Measurements from ENCODE around the gene PCDHGA9.

DNA sequence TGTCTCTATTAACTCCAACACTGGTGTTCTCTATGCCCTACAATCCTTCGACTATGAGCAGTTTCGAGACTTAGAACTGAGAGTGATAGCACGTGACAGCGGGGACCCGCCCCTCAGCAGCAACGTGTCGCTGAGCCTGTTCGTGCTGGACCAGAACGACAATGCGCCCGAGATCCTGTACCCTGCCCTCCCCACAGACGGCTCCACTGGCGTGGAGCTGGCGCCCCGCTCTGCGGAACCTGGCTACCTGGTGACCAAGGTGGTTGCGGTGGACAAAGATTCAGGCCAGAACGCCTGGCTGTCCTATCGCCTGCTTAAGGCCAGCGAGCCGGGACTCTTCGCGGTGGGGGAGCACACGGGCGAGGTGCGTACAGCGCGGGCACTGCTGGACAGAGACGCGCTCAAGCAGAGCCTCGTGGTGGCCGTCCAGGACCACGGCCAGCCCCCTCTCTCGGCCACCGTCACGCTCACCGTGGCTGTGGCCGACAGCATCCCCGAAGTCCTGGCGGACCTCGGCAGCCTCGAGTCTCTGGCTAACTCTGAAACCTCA lies 20.2 kb downstream of the PCDHGA9 start:
- TF ChIP-seq POLR2A (IDR thresholded peaks at IDR 0.05), result no peak
- TF ChIP-seq CTCF (IDR thresholded peaks at IDR 0.05), result no peak

Data from testis (tissue), 2 donors.